Measurements from ENCODE around the gene GATB. TPM values are rescaled to one million over a fixed set of nuclear protein-coding genes. Genes with fewer than 3 reads are reported as not detected.

GATB gene
- total and polyA plus RNA-seq, 2 experiments from 2014 or later = 19.4 to 20.1 TPM

- WGBS (ENCODE audit: low lambda C conversion rate, missing lambda C conversion rate) = 95% methylated on average over 12 of the region's 12 CpGs
These were observed 95.6 kb downstream of the GATB start for GRCh38 chr4:151665022-151665784.

DNA sequence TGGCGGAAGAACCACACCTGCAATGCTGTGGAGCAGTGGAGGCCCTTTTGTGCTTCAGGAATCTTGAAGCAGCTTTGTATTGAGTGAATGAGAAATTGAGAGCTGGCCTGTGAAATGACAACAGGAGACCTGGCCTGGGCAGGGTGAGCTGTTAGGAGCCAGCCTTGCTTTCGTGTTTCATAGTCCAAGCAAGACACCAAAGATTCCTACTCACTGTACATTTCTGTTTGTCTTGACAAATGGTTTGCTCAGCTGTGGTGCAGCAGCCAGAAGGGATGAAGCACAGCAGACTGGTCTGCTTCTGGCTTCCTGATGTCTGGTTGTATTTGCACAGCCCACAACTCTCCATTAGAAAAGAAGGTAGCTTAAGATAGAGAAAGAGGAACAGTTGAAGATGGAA is 96.5 kb downstream of the GATB start:
- no peak overlapping the region for H3K4me3 ChIP-seq
- no peaks in the 10 kb centered on the region for H4K20me1 ChIP-seq (ENCODE audit: insufficient read depth, poor library complexity, severe bottlenecking)
- H3K4me2 ChIP-seq = no peak overlapping the region
- H2AFZ ChIP-seq = no peak overlapping the region
- peaks cover 17% of the 10 kb centered on the region for H3K4me1 ChIP-seq (ENCODE audit: insufficient read depth)
- H3K27me3 ChIP-seq = no peaks in the 10 kb centered on the region
- DNase-seq (ENCODE audit: low spot score) = no peak
- H3K9me2 ChIP-seq (replicated peaks; ENCODE audit: insufficient read depth) = no peaks in the 10 kb centered on the region
- H3K79me2 ChIP-seq = no peaks in the 10 kb centered on the region
- TF ChIP-seq, protein P1, sequence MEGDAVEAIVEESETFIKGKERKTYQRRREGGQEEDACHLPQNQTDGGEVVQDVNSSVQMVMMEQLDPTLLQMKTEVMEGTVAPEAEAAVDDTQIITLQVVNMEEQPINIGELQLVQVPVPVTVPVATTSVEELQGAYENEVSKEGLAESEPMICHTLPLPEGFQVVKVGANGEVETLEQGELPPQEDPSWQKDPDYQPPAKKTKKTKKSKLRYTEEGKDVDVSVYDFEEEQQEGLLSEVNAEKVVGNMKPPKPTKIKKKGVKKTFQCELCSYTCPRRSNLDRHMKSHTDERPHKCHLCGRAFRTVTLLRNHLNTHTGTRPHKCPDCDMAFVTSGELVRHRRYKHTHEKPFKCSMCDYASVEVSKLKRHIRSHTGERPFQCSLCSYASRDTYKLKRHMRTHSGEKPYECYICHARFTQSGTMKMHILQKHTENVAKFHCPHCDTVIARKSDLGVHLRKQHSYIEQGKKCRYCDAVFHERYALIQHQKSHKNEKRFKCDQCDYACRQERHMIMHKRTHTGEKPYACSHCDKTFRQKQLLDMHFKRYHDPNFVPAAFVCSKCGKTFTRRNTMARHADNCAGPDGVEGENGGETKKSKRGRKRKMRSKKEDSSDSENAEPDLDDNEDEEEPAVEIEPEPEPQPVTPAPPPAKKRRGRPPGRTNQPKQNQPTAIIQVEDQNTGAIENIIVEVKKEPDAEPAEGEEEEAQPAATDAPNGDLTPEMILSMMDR (IDR thresholded peaks at IDR 0.05; ENCODE audit: poor library complexity) = no peak
- TF ChIP-seq EZH2phosphoT487 (IDR thresholded peaks at IDR 0.05; ENCODE audit: low read depth, severe bottlenecking, unreplicated experiment) (no peak), EZH2 (IDR thresholded peaks at IDR 0.05; ENCODE audit: borderline replicate concordance) (no peak)
- no peaks in the 10 kb centered on the region for H3K36me3 ChIP-seq (replicated peaks; ENCODE audit: insufficient read depth, low read depth)
- no peak overlapping the region for H3K27ac ChIP-seq
- WGBS (ENCODE audit: low lambda C conversion rate, missing lambda C conversion rate) = 84% methylated on average over 2 of the region's 2 CpGs
- no peaks in the 10 kb centered on the region for H3K9me3 ChIP-seq (ENCODE audit: low read depth)

More at GRCh38 chr4:151665022-151665784, 95.6 kb downstream of the GATB start:
- Histone ChIP-seq H3K9me2 (replicated peaks; ENCODE audit: insufficient read depth) (no peaks in the 10 kb centered on the region), H3K79me2 (no peaks in the 10 kb centered on the region), H3K9me3 (ENCODE audit: low read depth) (no peaks in the 10 kb centered on the region), H3K4me3 (no peak overlapping the region), H4K20me1 (ENCODE audit: insufficient read depth, poor library complexity, severe bottlenecking) (no peaks in the 10 kb centered on the region), H3K36me3 (replicated peaks; ENCODE audit: insufficient read depth, low read depth) (no peaks in the 10 kb centered on the region), H3K4me1 (ENCODE audit: insufficient read depth) (peaks cover 13% of the 10 kb centered on the region), H3K4me2 (no peak overlapping the region), H3K27ac (no peak overlapping the region), H3K27me3 (no peaks in the 10 kb centered on the region), H2AFZ (no peak overlapping the region)
- DNase-seq (ENCODE audit: low spot score) = no peak
- TF ChIP-seq, protein P1 (IDR thresholded peaks at IDR 0.05; ENCODE audit: poor library complexity) = no peak
- TF ChIP-seq EZH2 (IDR thresholded peaks at IDR 0.05; ENCODE audit: borderline replicate concordance) (no peak), EZH2phosphoT487 (IDR thresholded peaks at IDR 0.05; ENCODE audit: low read depth, severe bottlenecking, unreplicated experiment) (no peak)

DNA sequence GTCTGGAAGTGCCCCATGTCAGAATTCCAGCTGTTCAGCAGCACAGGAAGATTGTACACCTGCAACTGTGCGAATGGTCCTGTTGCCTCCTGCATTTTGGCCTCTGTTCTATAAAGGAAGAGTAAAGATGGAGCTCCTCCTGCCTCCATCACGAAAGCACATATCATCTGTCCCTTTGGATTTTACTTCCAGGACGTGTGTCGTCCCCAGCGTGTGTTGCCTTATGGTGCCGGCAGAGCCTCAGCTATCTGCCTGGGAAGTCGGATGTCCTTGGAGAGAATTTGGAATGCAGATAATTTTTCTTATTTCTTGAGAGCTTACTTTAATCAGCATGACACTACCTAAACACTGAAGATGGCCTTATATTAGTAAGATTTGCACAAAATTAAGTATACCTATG is 97.7 kb downstream of the GATB start:
- Histone ChIP-seq H4K20me1 (ENCODE audit: insufficient read depth, poor library complexity, severe bottlenecking) (no peaks in the 10 kb centered on the region), H3K27me3 (no peaks in the 10 kb centered on the region), H3K9me3 (ENCODE audit: low read depth) (no peaks in the 10 kb centered on the region), H3K4me1 (ENCODE audit: insufficient read depth) (peaks cover 26% of the 10 kb centered on the region), H2AFZ (no peak overlapping the region), H3K4me2 (no peak overlapping the region), H3K79me2 (no peaks in the 10 kb centered on the region), H3K4me3 (no peak overlapping the region), H3K27ac (no peak overlapping the region), H3K9me2 (replicated peaks; ENCODE audit: insufficient read depth) (no peaks in the 10 kb centered on the region), H3K36me3 (replicated peaks; ENCODE audit: insufficient read depth, low read depth) (no peaks in the 10 kb centered on the region)
- DNase-seq (ENCODE audit: low spot score) = no peak
- TF ChIP-seq EZH2phosphoT487 (IDR thresholded peaks at IDR 0.05; ENCODE audit: low read depth, severe bottlenecking, unreplicated experiment) (no peak), EZH2 (IDR thresholded peaks at IDR 0.05; ENCODE audit: borderline replicate concordance) (no peak)
- TF ChIP-seq, protein P1 (IDR thresholded peaks at IDR 0.05; ENCODE audit: poor library complexity) = no peak
- WGBS (ENCODE audit: low lambda C conversion rate, missing lambda C conversion rate) = 97% methylated on average over 7 of the region's 7 CpGs

Measured in hepatocyte (in vitro differentiated cells).